ENCODE results near the gene HOXC10. TPM values are rescaled to one million over a fixed set of nuclear protein-coding genes. Genes with fewer than 3 reads are reported as not detected.

Gene HOXC10
- polyA plus RNA-seq, 3 donors, result not detected

- TF ChIP-seq CTCF (IDR thresholded peaks at IDR 0.05), result no peak
- Histone ChIP-seq H4K20me1 (ENCODE audit: insufficient read depth, low read length) (no peaks in the 10 kb centered on the region), H3K27ac (ENCODE audit: low read depth in 1 of 2, low read length in 2 of 2) (no peak overlapping the region), H3K4me2 (replicated peaks; ENCODE audit: extremely low read depth, low read length, poor library complexity, severe bottlenecking) (no peak overlapping the region), H3K36me3 (replicated peaks in 1 of 2; ENCODE audit: control insufficient read depth in 1 of 2, insufficient read depth in 2 of 2, low read length in 2 of 2) (no peaks in the 10 kb centered on the region), H3K9ac (ENCODE audit: insufficient read depth, low read length, poor library complexity, severe bottlenecking) (no peak overlapping the region), H3K4me3 (replicated peaks in 1 of 3; ENCODE audit: low read depth in 2 of 3, low read length in 3 of 3) (no peak overlapping the region), H2AFZ (ENCODE audit: insufficient read depth, low read depth, low read length, poor library complexity, severe bottlenecking) (no peak overlapping the region), H3K9me3 (replicated peaks in 1 of 2; ENCODE audit: control insufficient read depth in 1 of 2, insufficient read depth in 1 of 2, low read length in 2 of 2) (peaks cover 10 to 33% of the 10 kb centered on the region in 2 donors), H3K27me3 (ENCODE audit: control insufficient read depth in 2 of 2, insufficient read depth in 2 of 2, low read length in 2 of 2) (peaks cover 95 to 100% of the 10 kb centered on the region in 2 donors), H3K79me2 (ENCODE audit: insufficient read depth, low read length) (no peaks in the 10 kb centered on the region), H3K4me1 (ENCODE audit: control insufficient read depth in 1 of 2, insufficient read depth in 2 of 2, low read length in 2 of 2) (peaks cover 14 to 16% of the 10 kb centered on the region in 2 donors)
- 63% methylated on average over 20 of the region's 23 CpGs for WGBS (ENCODE audit: insufficient coverage)
- peak overlapping the region in 1 of 2 donors; percentile 69 for H3K4me3 Mint-ChIP-seq
- peaks cover 95 to 100% (median 98%) of the 10 kb centered on the region in 3 donors for H3K27me3 Mint-ChIP-seq (ENCODE audit: low read depth in 3 of 3)
- peaks cover 20% of the 10 kb centered on the region for H3K4me1 Mint-ChIP-seq
- H3K27ac Mint-ChIP-seq, result no peak overlapping the region
- intact Hi-C loops (cut with micrococcal nuclease), result no loop called here
- H3K36me3 Mint-ChIP-seq, result peaks cover 0 to 7% of the 10 kb centered on the region in 2 donors
- no peak for DNase-seq
- H3K9me3 Mint-ChIP-seq, result peaks cover 0 to 27% (median 11%) of the 10 kb centered on the region in 7 donors
These were observed 35.9 kb downstream of the HOXC10 start for GRCh38 chr12:54020591-54021405.

- Histone ChIP-seq H3K9me3 (replicated peaks in 1 of 2; ENCODE audit: control insufficient read depth in 1 of 2, insufficient read depth in 1 of 2, low read length in 2 of 2) (peaks cover 10 to 38% of the 10 kb centered on the region in 2 donors), H3K27ac (ENCODE audit: low read depth in 1 of 2, low read length in 2 of 2) (no peak overlapping the region), H3K36me3 (replicated peaks in 1 of 2; ENCODE audit: control insufficient read depth in 1 of 2, insufficient read depth in 2 of 2, low read length in 2 of 2) (no peaks in the 10 kb centered on the region), H3K9ac (ENCODE audit: insufficient read depth, low read length, poor library complexity, severe bottlenecking) (no peak overlapping the region), H2AFZ (ENCODE audit: insufficient read depth, low read depth, low read length, poor library complexity, severe bottlenecking) (no peak overlapping the region), H3K27me3 (ENCODE audit: control insufficient read depth in 2 of 2, insufficient read depth in 2 of 2, low read length in 2 of 2) (peaks cover 96 to 100% of the 10 kb centered on the region in 2 donors), H3K4me3 (replicated peaks in 1 of 3; ENCODE audit: low read depth in 2 of 3, low read length in 3 of 3) (no peak overlapping the region), H3K4me2 (replicated peaks; ENCODE audit: extremely low read depth, low read length, poor library complexity, severe bottlenecking) (no peak overlapping the region), H3K4me1 (ENCODE audit: control insufficient read depth in 1 of 2, insufficient read depth in 2 of 2, low read length in 2 of 2) (peaks cover 14 to 16% of the 10 kb centered on the region in 2 donors), H4K20me1 (ENCODE audit: insufficient read depth, low read length) (no peaks in the 10 kb centered on the region), H3K79me2 (ENCODE audit: insufficient read depth, low read length) (no peaks in the 10 kb centered on the region)
- H3K4me1 Mint-ChIP-seq, result peaks cover 20% of the 10 kb centered on the region
- peak overlapping the region in 1 of 2 donors; percentile 69 for H3K4me3 Mint-ChIP-seq
- no peak for TF ChIP-seq CTCF (IDR thresholded peaks at IDR 0.05)
- intact Hi-C loops (cut with micrococcal nuclease), result no loop called here
- peaks cover 95 to 100% (median 98%) of the 10 kb centered on the region in 3 donors for H3K27me3 Mint-ChIP-seq (ENCODE audit: low read depth in 3 of 3)
- no peak for DNase-seq
- 64% methylated on average over 9 of the region's 16 CpGs for WGBS (ENCODE audit: insufficient coverage)
- peaks cover 0 to 7% of the 10 kb centered on the region in 2 donors for H3K36me3 Mint-ChIP-seq
- peaks cover 0 to 27% (median 11%) of the 10 kb centered on the region in 7 donors for H3K9me3 Mint-ChIP-seq
- no peak overlapping the region for H3K27ac Mint-ChIP-seq
These were observed 36.6 kb downstream of the HOXC10 start for GRCh38 chr12:54021432-54022013.

Data from CD14-positive monocyte (primary cell).